HFF-Myc (cell line): Measurements from ENCODE around the gene SLC25A26.
"Not testable (repeated sequence)": the region's sequence is repeated elsewhere in the genome, so short reads cannot be mapped to it uniquely, and the experiment has no call there.

ENCODE experiments used
- DNase-seq: peaks from one replicate; pipeline ENCODE4 v3.0.0-alpha.2; 2011; ENCODE audit warnings: low read depth; ENCODE audit errors: extremely low read depth
- H3K4me3 ChIP-seq: replicated peaks from 2 replicates; pipeline ENCODE4 v1.5.1; 2011; ENCODE audit warnings: low read depth, mild to moderate bottlenecking, control low read depth, low read length
- TF ChIP-seq, protein P1 (sequence below): IDR thresholded peaks from 2 replicates; pipeline ENCODE4 v1.5.1; 2012; ENCODE audit warnings: mild to moderate bottlenecking, low read depth, low read length, control low read depth; ENCODE audit errors: missing control alignments

SLC25A26 gene

DNA sequence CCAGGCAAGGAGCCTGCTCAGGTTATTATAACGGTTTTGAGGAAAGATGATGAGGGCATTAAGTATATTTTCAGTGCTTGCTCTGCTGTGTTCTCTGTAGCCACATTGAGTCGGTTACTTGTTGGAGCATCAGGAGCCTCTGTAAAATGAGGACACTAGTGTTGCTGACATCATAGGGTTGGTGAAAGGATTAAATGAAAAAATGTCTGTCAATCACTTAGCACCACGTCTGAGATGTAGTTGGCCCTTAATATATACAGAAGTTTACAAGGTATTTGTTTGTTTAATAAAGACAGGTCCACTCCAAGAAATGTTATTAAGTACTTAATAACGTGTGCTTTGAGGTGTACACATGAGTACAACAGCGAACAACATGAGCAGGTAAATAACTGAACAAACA lies 735 bp upstream of the SLC25A26 start:
- H3K4me3 ChIP-seq, result peak overlapping the region; percentile 83
- TF ChIP-seq, protein P1, sequence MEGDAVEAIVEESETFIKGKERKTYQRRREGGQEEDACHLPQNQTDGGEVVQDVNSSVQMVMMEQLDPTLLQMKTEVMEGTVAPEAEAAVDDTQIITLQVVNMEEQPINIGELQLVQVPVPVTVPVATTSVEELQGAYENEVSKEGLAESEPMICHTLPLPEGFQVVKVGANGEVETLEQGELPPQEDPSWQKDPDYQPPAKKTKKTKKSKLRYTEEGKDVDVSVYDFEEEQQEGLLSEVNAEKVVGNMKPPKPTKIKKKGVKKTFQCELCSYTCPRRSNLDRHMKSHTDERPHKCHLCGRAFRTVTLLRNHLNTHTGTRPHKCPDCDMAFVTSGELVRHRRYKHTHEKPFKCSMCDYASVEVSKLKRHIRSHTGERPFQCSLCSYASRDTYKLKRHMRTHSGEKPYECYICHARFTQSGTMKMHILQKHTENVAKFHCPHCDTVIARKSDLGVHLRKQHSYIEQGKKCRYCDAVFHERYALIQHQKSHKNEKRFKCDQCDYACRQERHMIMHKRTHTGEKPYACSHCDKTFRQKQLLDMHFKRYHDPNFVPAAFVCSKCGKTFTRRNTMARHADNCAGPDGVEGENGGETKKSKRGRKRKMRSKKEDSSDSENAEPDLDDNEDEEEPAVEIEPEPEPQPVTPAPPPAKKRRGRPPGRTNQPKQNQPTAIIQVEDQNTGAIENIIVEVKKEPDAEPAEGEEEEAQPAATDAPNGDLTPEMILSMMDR, result no peak
- no peak for DNase-seq

DNA sequence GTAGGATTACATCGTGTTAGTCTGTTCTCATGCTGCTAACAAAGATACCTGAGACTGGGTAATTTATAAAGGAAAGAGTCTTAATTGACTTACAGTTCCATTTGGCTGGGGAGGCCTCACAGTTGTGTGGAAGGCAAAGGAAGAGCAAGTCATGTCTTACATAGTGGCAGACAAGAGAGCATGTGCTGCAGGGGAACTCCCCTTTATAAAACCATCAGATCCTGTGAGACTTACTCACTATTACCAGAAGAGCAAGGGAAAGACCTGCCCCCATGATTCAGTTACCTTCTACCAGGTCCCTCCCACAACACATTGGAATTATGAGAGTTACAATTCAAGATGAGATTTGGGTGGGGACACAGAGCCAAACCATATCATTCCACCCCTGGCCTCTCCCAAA lies 3.4 kb downstream of the SLC25A26 start:
- H3K4me3 ChIP-seq, result no peak overlapping the region
- TF ChIP-seq, protein P1, result no peak
- no peak for DNase-seq

DNA sequence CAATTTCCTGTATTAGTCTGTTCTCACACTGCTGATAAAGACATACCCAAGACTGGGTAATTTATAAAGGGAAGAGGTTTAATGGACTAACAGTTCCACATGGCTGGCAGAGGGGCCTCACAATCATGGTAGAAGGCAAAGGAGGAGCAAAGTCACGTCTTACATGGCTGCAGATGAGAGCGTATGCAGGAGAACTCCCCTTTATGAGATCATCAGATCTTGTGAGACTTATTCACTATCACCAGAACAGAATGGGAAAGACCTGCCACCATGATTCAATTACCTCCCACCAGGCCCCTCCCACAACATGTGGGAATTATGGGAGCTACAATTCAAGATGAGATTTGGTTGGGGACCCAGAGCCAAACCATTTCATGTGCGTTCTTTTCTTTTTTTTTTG lies 5.3 kb downstream of the SLC25A26 start:
- DNase-seq, H3K4me3 ChIP-seq: not testable (repeated sequence)

DNA sequence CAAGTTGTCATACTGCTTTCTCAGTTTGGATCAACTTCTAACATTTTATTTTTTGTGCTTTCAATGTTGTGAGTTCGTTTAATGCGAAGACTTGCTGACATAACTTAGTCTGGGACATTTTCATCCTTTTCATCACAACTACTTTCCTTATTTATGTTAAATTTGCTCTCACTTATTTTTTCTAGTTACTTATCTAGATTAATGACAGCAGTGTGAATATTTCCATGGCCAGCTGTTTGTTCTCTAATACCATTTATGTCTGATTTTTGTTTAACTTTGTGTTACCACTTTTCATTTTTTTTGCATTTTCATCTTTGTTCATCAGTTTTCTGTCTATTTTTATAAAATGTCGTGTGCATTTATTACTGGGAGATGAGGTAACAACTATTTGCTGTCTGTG lies 6.2 kb downstream of the SLC25A26 start:
- TF ChIP-seq, protein P1, result no peak
- no peak for DNase-seq
- no peak overlapping the region for H3K4me3 ChIP-seq

DNA sequence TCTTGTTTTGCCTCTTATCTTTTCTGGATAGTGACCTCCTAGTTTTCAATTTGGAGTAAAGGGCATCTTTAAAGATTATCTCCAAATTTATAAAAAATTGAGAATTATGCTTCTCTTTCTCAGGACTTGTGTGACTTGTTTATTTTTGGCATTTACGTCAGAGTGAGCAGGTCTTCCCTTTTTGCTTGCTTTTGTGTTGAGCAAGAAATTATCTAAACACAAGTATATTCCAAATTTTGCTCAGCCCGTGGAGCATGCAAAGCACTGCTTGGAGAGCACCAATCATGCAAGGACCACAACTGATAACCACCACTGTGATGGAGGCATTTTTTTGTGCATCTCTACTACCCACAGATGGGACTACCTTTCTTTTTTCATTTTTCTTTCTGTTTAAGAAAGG lies 7.1 kb downstream of the SLC25A26 start:
- TF ChIP-seq, protein P1, result no peak
- H3K4me3 ChIP-seq, result no peak overlapping the region
- DNase-seq, result no peak

DNA sequence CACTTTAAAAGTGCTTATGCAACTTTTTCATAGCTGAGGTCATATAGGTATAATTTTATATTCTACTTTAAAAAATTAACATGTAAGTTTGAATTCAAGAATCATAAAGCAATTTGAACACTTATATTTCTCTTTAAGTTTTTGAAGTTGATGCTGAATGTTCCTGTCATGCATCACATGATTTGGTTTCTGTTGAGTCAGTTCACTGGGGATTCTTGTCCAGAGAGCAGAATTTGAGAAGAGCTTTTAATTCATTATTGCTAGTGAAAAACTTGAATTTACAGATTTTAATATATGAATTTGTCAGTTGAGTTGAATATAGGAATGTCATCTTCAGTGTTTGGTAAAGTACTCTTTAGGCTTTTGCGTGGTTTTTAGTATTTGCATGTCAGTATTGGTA lies 7.9 kb downstream of the SLC25A26 start:
- TF ChIP-seq, protein P1, result no peak
- no peak overlapping the region for H3K4me3 ChIP-seq
- DNase-seq, result no peak

DNA sequence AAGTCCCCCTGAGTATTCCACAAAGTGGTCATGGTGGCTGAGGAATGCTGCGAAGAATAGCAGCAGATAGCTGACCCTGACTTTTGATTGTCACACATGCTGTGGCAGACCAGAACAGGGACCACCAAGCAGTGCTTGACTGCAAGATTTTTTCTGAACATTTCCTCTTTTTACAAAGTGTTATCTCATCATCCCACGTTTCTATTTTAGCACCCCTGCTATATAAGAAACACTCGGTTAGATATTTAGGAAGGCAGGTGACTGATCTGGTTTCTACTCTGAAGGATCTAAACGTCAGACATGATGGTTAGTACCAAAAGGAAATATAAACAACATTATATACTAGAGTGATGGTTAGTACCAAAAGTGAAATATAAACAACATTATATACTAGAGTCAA lies 9.1 kb downstream of the SLC25A26 start:
- no peak for DNase-seq
- TF ChIP-seq, protein P1, result no peak

More for the DNA sequence above, 9.1 kb downstream of the SLC25A26 start:
- no peak overlapping the region for H3K4me3 ChIP-seq
